A549 (cell line): ENCODE results near the gene USH1C. TPM values are rescaled to one million over a fixed set of nuclear protein-coding genes. Genes with fewer than 3 reads are reported as not detected.

ENCODE experiments used
- ATAC-seq, 2 experiments: fragments of 200-7000 bp in 1 of 2; fragments of >200 bp in 1 of 2; cut with Nextera tagmentation in 1 of 2; cut with Tn5 transposase in 1 of 2; 3 replicates each; pipeline versions ENCODE4 v1.8.0 to v1.9.1; 2018 to 2020; ENCODE audit warnings: mild to moderate bottlenecking in 1 of 2, moderate library complexity in 1 of 2
- CTCF ChIA-PET: fragments of 300-600 bp; sonication (Branson Sonifier 250); formaldehyde crosslinking; extraction: SDS; loops from one replicate; lab custom pipeline; 2021; ENCODE audit warnings: antibody characterized with exemption, inconsistent platforms; lab: Yijun Ruan, JAX
- POLR2A ChIA-PET: fragments of 350-600 bp; formaldehyde crosslinking; extraction: SDS; loops from one replicate; lab custom pipeline; 2021; ENCODE audit warnings: antibody characterized with exemption, inconsistent platforms; lab: Yijun Ruan, JAX
- DNase-seq, 2 experiments: peaks; one replicate each; pipeline versions ENCODE4 v3.0.0 to v3.0.0-alpha.2; 2011 to 2016; ENCODE audit warnings: low read depth in 1 of 2, low spot score in 1 of 2
- FAIRE-seq: peaks from 2 replicates; lab custom pipeline; 2011; peaks lifted over from hg19 to GRCh38; lab: Jason Lieb, UNC
- H3K27ac ChIP-seq, 2 experiments: fragments of >200 bp; sonication (Bioruptor Twin); formaldehyde crosslinking; 3 replicates each; pipeline ENCODE4 v1.5.1; 2016 to 2017
- H3K4me1 ChIP-seq: fragments of >200 bp; sonication (Bioruptor Twin); formaldehyde crosslinking; 3 replicates; pipeline ENCODE4 v1.6.1; 2016
- H3K4me2 ChIP-seq: fragments of >200 bp; sonication (Bioruptor Twin); formaldehyde crosslinking; 3 replicates; pipeline ENCODE4 v1.6.1; 2016
- H3K4me3 ChIP-seq: fragments of >200 bp; sonication (Bioruptor Twin); formaldehyde crosslinking; 3 replicates; pipeline ENCODE4 v1.5.1; 2016
- H3K9me3 ChIP-seq: fragments of >200 bp; sonication (Bioruptor Twin); formaldehyde crosslinking; 3 replicates; pipeline ENCODE4 v1.6.1; 2016
- CBX8 ChIP-seq: fragments of 200-600 bp; sonication (generic); IDR thresholded peaks from 2 replicates; pipeline ENCODE4 v1.6.1; 2016
- EHMT2 ChIP-seq: fragments of 200-600 bp; sonication (generic); IDR thresholded peaks from 2 replicates; pipeline ENCODE4 v1.6.1; 2016; ENCODE audit warnings: antibody characterized with exemption, low read depth, mild to moderate bottlenecking, moderate library complexity
- EP300 ChIP-seq, 2 experiments: fragments of >200 bp; sonication (Bioruptor Twin); formaldehyde crosslinking; IDR thresholded peaks; 2 replicates in 1 of 2; 3 replicates in 1 of 2; pipeline ENCODE4 v1.6.1; 2016 to 2017
- GATA3 ChIP-seq: IDR thresholded peaks from 2 replicates; pipeline ENCODE4 v1.6.1; 2012; ENCODE audit warnings: borderline replicate concordance
- HDAC2 ChIP-seq: fragments of 200-600 bp; sonication (generic); IDR thresholded peaks from 2 replicates; pipeline ENCODE4 v1.6.1; 2016
- HOXA7 ChIP-seq: fragments of 250-450 bp; sonication (Bioruptor Pico); IDR thresholded peaks from 2 replicates; pipeline ENCODE4 v1.5.0; 2020; ENCODE audit warnings: mild to moderate bottlenecking, moderate library complexity
- HOXB13 ChIP-seq: fragments of 250-450 bp; sonication (Bioruptor Pico); IDR thresholded peaks from 2 replicates; pipeline ENCODE4 v1.5.0; 2020; ENCODE audit warnings: low read depth, mild to moderate bottlenecking, moderate library complexity
- KDM1A ChIP-seq: fragments of 200-600 bp; sonication (generic); IDR thresholded peaks from 2 replicates; pipeline ENCODE4 v1.6.1; 2016; ENCODE audit warnings: low read depth, mild to moderate bottlenecking
- MAFK ChIP-seq: fragments of 450-650 bp; IDR thresholded peaks from 2 replicates; pipeline ENCODE4 v1.6.1; 2014; ENCODE audit not compliant: partially characterized antibody
- MAZ ChIP-seq: fragments of 150-350 bp; IDR thresholded peaks from 2 replicates; pipeline ENCODE4 v1.6.1; 2014; ENCODE audit warnings: antibody characterized with exemption, low read depth, low read length, borderline replicate concordance
- MYC ChIP-seq: IDR thresholded peaks from 2 replicates; pipeline ENCODE4 v1.6.1; 2012; ENCODE audit warnings: mild to moderate bottlenecking, inconsistent platforms, low read length, improper control_type of control experiment, borderline replicate concordance
- NFE2L2 ChIP-seq: fragments of 150-350 bp; conservative IDR thresholded peaks from 2 replicates; pipeline ENCODE4 v1.6.1; 2014; ENCODE audit warnings: low read length
- NPAS2 ChIP-seq: fragments of 250-450 bp; sonication (Bioruptor Pico); IDR thresholded peaks from 2 replicates; pipeline ENCODE4 v1.8.0; 2022; ENCODE audit warnings: mild to moderate bottlenecking, moderate library complexity, borderline replicate concordance
- PHF8 ChIP-seq: fragments of 200-600 bp; sonication (generic); IDR thresholded peaks from 2 replicates; pipeline ENCODE4 v1.6.1; 2016; ENCODE audit warnings: low read depth, mild to moderate bottlenecking, antibody characterized with exemption, moderate library complexity, borderline replicate concordance
- RCOR1 ChIP-seq: fragments of 150-350 bp; IDR thresholded peaks from 2 replicates; pipeline ENCODE4 v1.6.1; 2014; ENCODE audit warnings: antibody characterized with exemption, low read length, low read depth
- RFX5 ChIP-seq: fragments of 450-650 bp; IDR thresholded peaks from 2 replicates; pipeline ENCODE4 v1.7.1; 2014; ENCODE audit warnings: antibody characterized with exemption, mild to moderate bottlenecking, moderate library complexity
- RNF2 ChIP-seq: fragments of 200-600 bp; sonication (generic); IDR thresholded peaks from 2 replicates; pipeline ENCODE4 v1.6.1; 2016; ENCODE audit warnings: low read depth, mild to moderate bottlenecking, antibody characterized with exemption, moderate library complexity, borderline replicate concordance
- ZC3H11A ChIP-seq: fragments of 450-650 bp; IDR thresholded peaks from 2 replicates; pipeline ENCODE4 v1.6.1; 2014; ENCODE audit warnings: antibody characterized with exemption, mild to moderate bottlenecking
- ZNF302 ChIP-seq: fragments of 250-450 bp; sonication (Bioruptor Pico); IDR thresholded peaks from 2 replicates; pipeline ENCODE4 v1.9.0; 2021; ENCODE audit warnings: inconsistent platforms, mild to moderate bottlenecking, moderate library complexity
- WGBS: methylation state at CpG from one replicate; pipeline ENCODE4 v1.1.6; 2017; ENCODE audit errors: missing lambda C conversion rate; 5-methylcytosine and 5-hydroxymethylcytosine counted together
- polyA plus RNA-seq, 4 experiments: library from polyadenylated mRNA; depleted of rRNA in 3 of 4; stranded (reverse); fragments of >200 nt; fragmentation: RNase III in 1 of 4; extraction: RNeasy Plus Mini Kit Qiagen cat#74134 plus additional on column Dnase treatment in 1 of 4; gene quantifications; 2 replicates in 3 of 4; 3 replicates in 1 of 4; pipeline ENCODE4 v1.2.3, GENCODE V29; 2011 to 2017
- TF ChIP-seq, protein P1 (sequence below): IDR thresholded peaks from 2 replicates; pipeline ENCODE4 v1.6.1; 2012
- TF ChIP-seq, protein P2 (sequence below): fragments of 200-600 bp; sonication (generic); IDR thresholded peaks from 2 replicates; pipeline ENCODE4 v1.6.1; 2016; ENCODE audit warnings: antibody characterized with exemption, mild to moderate bottlenecking, moderate library complexity
- TF ChIP-seq, protein P3 (sequence below): fragments of 450-650 bp; IDR thresholded peaks from 2 replicates; pipeline ENCODE4 v1.6.1; 2014; ENCODE audit warnings: antibody characterized with exemption
- TF ChIP-seq, protein P4 (sequence below): fragments of >200 bp; sonication (Bioruptor Twin); formaldehyde crosslinking; IDR thresholded peaks from 3 replicates; pipeline ENCODE4 v1.6.1; 2016

USH1C gene
- polyA plus RNA-seq, 2 of the 4 experiments (the other 2 are of a cell fraction) = 3.2 to 8.6 TPM

DNA sequence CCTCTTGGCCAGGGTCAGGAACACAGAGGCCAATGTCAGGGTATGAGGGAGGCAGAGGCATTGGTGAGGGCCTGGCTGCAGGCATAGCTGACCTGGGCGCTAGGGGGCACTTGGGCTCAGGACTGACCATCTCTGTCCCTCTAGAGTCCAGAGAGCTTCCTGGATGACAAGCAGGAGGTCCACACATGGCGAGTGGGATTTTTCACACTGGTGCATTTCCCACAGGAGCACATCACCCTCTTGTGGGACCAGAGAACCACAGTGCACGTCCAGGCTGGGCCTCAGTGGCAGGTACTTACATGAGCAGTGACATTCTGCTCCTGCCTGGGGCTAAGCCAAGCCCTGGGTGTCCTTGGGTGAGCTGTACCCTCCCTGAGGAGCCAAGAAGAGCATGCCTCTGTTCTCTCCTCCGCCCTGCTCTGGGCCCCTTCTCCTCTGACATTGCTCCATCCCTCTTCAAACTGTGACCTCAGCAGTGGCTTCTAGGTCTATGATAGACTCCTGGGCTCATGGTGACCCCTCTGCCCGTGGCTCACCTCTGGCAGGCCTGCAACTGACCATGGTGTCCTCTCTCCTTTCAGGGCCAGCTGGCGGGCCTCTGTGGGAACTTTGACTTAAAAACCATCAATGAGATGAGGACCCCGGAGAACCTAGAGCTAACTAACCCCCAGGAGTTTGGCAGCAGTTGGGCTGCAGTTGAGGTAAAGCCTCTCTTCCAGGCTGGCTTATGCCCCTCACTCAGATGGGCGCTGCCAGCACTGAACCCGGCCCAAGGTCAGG, 49.4 kb upstream of the USH1C start (continued):
- TF ChIP-seq MAZ (no peak), HOXB13 (CRISPR knock-in tag) (no peak)

DNA sequence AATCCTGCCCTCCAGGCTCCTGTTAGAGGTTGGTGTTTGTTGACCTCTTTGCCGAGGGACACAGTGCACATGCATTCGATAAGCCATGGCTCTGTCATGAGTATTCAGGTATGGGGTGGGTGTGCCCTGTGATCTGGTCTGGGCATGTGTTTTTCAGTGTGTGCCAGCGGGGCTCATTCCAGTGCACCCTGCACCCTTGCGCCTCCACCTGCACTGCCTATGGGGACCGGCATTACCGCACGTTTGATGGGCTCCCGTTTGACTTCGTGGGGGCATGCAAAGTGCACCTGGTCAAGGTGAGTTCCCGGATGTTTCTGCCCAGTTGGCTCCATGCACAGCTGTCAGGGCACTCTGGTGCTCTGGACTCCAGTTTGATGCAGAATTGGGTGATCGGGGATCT, 47.1 kb upstream of the USH1C start:
- Histone ChIP-seq H3K27ac (no peak overlapping the region), H3K4me3 (no peak overlapping the region), H3K9me3 (no peaks in the 10 kb centered on the region; the same call in 2 of the 3 replicates), H3K4me1 (no peaks in the 10 kb centered on the region), H3K4me2 (no peak overlapping the region)
- CTCF ChIA-PET = interaction anchor here (1.0 kb wide), 1 partner anchor 139 kb away, joined by 5 read pairs; no protein-coding TSS in a partner anchor
- TF ChIP-seq MAFK (no peak), HOXA7 (no peak), NFE2L2 (no peak), KDM1A (no peak)
- TF ChIP-seq, protein P1, sequence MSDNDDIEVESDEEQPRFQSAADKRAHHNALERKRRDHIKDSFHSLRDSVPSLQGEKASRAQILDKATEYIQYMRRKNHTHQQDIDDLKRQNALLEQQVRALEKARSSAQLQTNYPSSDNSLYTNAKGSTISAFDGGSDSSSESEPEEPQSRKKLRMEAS = no peak
- ATAC-seq = no peak
- DNase-seq = no peak
- WGBS = 35% methylated on average over 11 of the region's 11 CpGs
- POLR2A ChIA-PET = no interaction called here
- no peak for FAIRE-seq

DNA sequence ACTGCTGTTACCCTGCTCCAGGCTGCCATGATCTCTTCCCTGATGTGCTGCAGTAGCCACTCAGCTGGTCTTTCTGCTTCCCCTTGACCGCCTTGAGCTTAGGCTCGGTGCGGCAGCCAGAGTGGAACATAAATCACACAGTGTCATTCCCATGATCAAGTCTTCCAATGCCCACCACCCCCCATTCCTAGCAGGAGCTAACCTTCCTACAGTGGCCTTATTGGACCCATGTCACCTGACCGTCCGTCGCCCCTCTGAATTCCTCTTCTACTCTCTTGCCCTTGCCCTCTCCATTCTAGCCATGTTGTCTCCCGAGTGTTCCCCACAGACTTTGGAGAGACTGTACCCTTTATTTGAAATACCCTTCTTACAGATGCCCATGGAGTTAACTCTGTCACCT, 46.2 kb upstream of the USH1C start:
- FAIRE-seq (no peak), ATAC-seq (no peak), DNase-seq (no peak)
- Histone ChIP-seq H3K4me3 (no peak overlapping the region), H3K4me1 (no peaks in the 10 kb centered on the region), H3K9me3 (no peaks in the 10 kb centered on the region; the same call in 2 of the 3 replicates), H3K4me2 (no peak overlapping the region), H3K27ac (no peak overlapping the region)
- ChIA-PET POLR2A (no interaction called here), CTCF (interaction anchor here (1.0 kb wide), 1 partner anchor 140 kb away, joined by 5 read pairs; no protein-coding TSS in a partner anchor)
- TF ChIP-seq, protein P2, sequence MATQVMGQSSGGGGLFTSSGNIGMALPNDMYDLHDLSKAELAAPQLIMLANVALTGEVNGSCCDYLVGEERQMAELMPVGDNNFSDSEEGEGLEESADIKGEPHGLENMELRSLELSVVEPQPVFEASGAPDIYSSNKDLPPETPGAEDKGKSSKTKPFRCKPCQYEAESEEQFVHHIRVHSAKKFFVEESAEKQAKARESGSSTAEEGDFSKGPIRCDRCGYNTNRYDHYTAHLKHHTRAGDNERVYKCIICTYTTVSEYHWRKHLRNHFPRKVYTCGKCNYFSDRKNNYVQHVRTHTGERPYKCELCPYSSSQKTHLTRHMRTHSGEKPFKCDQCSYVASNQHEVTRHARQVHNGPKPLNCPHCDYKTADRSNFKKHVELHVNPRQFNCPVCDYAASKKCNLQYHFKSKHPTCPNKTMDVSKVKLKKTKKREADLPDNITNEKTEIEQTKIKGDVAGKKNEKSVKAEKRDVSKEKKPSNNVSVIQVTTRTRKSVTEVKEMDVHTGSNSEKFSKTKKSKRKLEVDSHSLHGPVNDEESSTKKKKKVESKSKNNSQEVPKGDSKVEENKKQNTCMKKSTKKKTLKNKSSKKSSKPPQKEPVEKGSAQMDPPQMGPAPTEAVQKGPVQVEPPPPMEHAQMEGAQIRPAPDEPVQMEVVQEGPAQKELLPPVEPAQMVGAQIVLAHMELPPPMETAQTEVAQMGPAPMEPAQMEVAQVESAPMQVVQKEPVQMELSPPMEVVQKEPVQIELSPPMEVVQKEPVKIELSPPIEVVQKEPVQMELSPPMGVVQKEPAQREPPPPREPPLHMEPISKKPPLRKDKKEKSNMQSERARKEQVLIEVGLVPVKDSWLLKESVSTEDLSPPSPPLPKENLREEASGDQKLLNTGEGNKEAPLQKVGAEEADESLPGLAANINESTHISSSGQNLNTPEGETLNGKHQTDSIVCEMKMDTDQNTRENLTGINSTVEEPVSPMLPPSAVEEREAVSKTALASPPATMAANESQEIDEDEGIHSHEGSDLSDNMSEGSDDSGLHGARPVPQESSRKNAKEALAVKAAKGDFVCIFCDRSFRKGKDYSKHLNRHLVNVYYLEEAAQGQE = no peak
- no peak for TF ChIP-seq MAFK
- TF ChIP-seq NFE2L2 = no peak
- TF ChIP-seq, protein P3, sequence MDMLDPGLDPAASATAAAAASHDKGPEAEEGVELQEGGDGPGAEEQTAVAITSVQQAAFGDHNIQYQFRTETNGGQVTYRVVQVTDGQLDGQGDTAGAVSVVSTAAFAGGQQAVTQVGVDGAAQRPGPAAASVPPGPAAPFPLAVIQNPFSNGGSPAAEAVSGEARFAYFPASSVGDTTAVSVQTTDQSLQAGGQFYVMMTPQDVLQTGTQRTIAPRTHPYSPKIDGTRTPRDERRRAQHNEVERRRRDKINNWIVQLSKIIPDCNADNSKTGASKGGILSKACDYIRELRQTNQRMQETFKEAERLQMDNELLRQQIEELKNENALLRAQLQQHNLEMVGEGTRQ = no peak
- TF ChIP-seq EP300 (IDR thresholded peaks at IDR 0.05) = no peak
- no peak for TF ChIP-seq ZC3H11A
- TF ChIP-seq GATA3 = no peak
- TF ChIP-seq EHMT2 = no peak
- no peak for TF ChIP-seq ZNF302
- no peak for TF ChIP-seq RFX5
- no peak for TF ChIP-seq RCOR1
- TF ChIP-seq CBX8 = no peak
- TF ChIP-seq NPAS2 (CRISPR knock-in tag) = no peak
- no peak for TF ChIP-seq RNF2
- TF ChIP-seq, protein P4, sequence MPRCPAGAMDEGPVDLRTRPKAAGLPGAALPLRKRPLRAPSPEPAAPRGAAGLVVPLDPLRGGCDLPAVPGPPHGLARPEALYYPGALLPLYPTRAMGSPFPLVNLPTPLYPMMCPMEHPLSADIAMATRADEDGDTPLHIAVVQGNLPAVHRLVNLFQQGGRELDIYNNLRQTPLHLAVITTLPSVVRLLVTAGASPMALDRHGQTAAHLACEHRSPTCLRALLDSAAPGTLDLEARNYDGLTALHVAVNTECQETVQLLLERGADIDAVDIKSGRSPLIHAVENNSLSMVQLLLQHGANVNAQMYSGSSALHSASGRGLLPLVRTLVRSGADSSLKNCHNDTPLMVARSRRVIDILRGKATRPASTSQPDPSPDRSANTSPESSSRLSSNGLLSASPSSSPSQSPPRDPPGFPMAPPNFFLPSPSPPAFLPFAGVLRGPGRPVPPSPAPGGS = no peak
- TF ChIP-seq HDAC2 = no peak
- no peak for TF ChIP-seq PHF8
- no peak for TF ChIP-seq MYC
- 67% methylated on average over 7 of the region's 7 CpGs for WGBS
